AG10803 (cell line): ENCODE data around the gene KRTAP16-1.

Experiments
- DNase-seq: peaks from one replicate; pipeline ENCODE4 v3.0.0; 2010; ENCODE audit warnings: low read depth
- H3K4me3 ChIP-seq: 2 replicates; pipeline ENCODE4 v1.5.1; 2011; ENCODE audit warnings: mild to moderate bottlenecking, low read length, control low read depth
- TF ChIP-seq, protein P1 (sequence below): conservative IDR thresholded peaks from 2 replicates; pipeline ENCODE4 v1.5.1; 2011; ENCODE audit warnings: mild to moderate bottlenecking, low read length, control low read depth, inconsistent platforms

KRTAP16-1 gene

DNA sequence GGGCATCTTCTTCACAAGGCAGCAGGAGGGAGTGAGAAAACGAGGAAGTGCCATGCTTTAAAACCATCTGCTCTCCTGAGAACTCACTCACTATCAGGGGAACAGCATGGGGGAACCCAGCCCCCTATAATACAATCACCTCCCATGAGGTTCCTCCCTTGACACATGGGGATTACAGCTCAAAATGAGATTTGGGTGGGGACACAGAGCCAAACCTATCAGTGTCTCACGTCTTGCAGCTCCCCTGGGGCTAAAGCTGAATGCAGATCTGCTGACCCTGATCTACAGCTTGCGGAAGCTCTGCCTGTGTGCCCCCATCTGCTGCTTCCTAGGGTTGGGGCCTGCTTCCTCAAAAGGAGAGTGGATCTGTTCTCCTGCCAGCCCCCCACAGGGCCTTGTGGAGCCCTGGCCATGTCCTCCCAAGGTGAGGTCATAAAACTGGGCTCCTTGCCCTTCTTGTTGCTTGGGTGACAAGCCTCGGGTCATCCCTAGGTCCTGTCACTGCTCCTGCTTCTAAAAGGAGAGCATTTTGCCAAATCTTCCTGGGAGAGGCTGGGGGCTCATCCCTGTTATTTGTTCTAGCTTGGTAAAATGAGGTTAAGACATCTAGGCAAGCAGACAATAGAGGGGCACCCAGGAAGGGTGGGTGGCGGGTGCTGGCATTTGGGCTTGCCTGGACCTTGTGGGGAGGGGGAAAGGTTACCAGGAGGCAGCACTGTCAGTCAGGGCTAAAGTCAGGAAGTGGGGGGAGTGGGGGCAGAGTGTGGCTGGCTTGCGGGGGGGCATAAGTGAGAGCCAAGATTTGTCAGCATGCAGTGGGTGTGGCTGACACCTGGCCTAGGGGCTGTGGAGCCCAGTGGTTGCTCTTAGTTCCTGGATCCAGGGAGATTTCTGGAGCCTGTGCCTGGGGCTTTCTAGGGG is 25.5 kb upstream of the KRTAP16-1 start:
- no peak for DNase-seq
- TF ChIP-seq, protein P1, sequence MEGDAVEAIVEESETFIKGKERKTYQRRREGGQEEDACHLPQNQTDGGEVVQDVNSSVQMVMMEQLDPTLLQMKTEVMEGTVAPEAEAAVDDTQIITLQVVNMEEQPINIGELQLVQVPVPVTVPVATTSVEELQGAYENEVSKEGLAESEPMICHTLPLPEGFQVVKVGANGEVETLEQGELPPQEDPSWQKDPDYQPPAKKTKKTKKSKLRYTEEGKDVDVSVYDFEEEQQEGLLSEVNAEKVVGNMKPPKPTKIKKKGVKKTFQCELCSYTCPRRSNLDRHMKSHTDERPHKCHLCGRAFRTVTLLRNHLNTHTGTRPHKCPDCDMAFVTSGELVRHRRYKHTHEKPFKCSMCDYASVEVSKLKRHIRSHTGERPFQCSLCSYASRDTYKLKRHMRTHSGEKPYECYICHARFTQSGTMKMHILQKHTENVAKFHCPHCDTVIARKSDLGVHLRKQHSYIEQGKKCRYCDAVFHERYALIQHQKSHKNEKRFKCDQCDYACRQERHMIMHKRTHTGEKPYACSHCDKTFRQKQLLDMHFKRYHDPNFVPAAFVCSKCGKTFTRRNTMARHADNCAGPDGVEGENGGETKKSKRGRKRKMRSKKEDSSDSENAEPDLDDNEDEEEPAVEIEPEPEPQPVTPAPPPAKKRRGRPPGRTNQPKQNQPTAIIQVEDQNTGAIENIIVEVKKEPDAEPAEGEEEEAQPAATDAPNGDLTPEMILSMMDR = no peak
- H3K4me3 ChIP-seq = no peak overlapping the region

DNA sequence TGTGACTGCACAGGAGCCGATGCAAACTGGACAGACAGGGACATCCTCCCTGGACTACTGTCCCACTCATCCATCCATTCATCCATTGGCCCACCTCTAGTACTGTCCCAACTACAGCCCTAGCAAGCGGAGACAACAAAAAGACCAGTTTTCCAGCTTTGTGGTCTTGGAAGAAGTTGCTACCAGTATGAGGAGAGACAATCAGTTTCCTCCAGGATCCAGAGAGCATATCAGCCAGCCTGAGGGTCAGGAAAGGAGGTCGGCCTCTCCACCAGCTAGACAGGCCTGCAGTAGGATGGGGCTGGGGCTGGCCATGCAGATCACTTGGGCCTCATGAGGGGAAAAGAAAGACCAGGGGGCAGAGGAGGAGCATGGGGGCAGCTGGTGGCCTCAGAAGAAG is 24.7 kb upstream of the KRTAP16-1 start:
- DNase-seq = no peak
- TF ChIP-seq, protein P1 = no peak
- H3K4me3 ChIP-seq = no peak overlapping the region

DNA sequence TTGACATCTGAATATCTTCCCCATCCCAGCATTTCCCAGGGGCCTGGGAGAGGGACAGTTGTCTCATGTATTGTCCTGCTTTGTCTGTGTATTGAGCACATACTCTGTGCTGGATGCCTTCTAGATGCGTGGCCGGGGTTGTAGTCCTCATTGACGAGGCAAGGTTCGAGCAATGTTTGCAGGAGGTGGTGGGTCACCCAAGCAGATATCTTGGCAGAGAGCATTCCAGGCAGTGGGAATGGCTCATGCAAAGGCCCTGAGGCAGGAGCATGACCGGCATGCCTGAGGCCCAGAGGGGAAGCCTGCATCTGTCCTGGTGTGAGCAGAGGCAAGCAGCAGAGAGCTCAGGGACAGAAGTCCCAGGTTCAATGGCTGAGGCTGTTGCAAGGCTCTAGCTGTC is 24.0 kb upstream of the KRTAP16-1 start:
- H3K4me3 ChIP-seq = no peak overlapping the region
- DNase-seq = no peak
- TF ChIP-seq, protein P1 = no peak

DNA sequence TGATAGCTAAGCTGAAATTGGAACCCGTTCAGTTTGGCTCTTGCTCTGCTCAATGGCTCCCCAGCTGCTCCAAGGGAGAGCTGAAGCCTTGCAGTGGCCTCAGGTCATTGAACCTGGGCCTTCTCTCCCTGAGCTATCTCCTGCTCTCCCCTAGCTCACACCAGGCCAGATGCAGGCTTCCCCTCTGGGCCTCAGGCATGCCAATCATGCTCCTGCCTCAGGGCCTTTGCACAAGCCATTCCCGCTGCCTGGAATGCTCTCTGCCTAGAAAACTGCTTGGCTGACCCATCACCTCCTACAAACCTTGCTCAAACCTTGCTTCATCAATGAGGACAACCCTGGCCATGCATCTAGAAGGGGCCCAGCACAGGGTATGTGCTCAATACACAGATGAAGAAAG is 23.1 kb upstream of the KRTAP16-1 start:
- no peak overlapping the region for H3K4me3 ChIP-seq
- TF ChIP-seq, protein P1 = no peak
- no peak for DNase-seq

DNA sequence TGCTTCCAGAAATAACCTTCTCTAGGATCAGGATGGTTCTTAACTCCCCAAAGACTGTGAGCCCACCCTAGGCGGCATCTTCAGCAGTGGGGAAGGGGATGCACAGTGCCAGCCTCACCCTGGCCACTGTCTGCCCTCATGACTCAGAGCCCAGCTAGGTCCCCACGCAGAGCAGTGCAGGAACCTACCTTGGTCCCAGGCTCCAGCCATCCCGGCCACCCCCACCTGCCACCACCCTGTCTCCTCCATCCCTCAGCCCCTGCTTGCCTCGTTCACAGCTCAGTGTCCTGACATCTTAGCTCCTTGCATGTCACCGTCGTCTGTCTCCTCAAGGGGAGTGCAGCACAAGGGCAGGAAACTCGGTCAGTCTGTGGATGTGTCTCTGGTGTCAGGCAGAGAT is 22.5 kb upstream of the KRTAP16-1 start:
- DNase-seq = no peak
- H3K4me3 ChIP-seq = no peak overlapping the region
- TF ChIP-seq, protein P1 = no peak

DNA sequence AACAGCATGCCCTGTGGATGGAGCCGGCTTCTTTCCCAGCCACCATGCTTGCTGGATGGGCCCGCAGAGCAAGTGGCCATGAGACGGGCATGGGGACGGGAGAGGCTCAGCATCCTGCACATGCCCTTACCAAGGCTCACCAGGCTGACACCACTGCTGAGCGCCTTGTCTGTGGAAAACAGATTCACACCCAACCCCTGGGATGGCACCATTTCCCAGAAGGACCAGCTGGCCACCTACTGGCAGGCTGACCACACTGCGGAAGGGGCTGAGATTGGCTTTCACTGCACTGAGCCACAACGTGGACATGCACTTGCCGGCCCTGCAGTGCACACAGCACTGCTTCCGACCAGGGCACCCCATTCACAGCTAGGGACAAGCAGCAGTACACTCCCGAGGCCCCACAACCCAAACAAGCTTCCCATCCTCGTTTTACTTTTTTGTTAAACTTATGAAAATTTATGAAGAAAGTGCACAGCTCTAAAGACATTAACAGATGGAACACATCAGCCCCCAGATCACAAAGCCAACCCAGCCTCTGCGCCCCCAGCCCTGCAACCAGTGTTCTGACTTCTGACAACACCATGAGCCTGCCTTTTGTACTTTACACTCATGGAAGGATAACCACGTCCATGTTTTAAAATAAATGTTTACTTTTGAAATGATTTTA is 20.3 kb upstream of the KRTAP16-1 start:
- DNase-seq = peak; percentile 64
- H3K4me3 ChIP-seq = no peak overlapping the region
- TF ChIP-seq, protein P1 = peak; percentile 88
